ENCODE measurements around the gene HIVEP2. TPM values are rescaled to one million over a fixed set of nuclear protein-coding genes. Genes with fewer than 3 reads are reported as not detected.

Gene HIVEP2
- total RNA-seq, 1 experiment from 2014 or later = 4.2 TPM

DNA sequence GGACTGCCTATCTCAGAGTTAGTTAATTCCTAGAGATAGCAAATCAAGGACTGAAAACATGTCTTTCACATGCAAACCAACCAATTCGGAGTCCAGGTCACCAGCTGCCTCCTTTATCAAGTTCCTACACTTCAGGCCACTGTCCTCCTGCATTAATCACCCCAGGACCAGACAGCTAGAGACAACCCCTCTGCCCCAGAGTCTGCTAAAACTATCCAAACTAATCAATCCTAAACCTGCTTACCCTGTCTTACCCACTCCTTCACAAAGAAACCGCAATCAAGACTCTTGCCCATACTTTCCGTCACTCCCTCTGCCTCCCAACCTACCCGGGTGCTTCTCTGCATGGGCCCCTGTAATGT is 207.0 kb downstream of the HIVEP2 start:
- Mint-ChIP-seq H3K27me3 (ENCODE audit: low read depth) (no peaks in the 10 kb centered on the region), H3K4me3 (no peak overlapping the region), H3K9me3 (peaks cover 0 to 2% of the 10 kb centered on the region in 2 experiments; a peak in 1 of 5 replicates), H3K4me1 (peaks cover 21 to 23% of the 10 kb centered on the region in 2 experiments), H3K27ac (no peak overlapping the region), H3K36me3 (ENCODE audit: insufficient read depth in 1 of 3, low read depth in 3 of 3) (no peaks in the 10 kb centered on the region)
- no CpG with 5 or more reads among the region's 4 CpGs for WGBS (ENCODE audit: extremely low coverage, insufficient read length, low lambda C conversion rate)
- no peak overlapping the region for H3K27ac ChIP-seq (ENCODE audit: insufficient read length, low read depth, low read length)
- TF ChIP-seq CTCF (conservative IDR thresholded peaks at IDR 0.05) = no peak
- no peak overlapping the region for H3K4ac ChIP-seq (ENCODE audit: low read depth, low read length)
- H3K9ac ChIP-seq (ENCODE audit: extremely low read depth, insufficient read length, low read length) = no peak overlapping the region
- no peak overlapping the region for H2BK12ac ChIP-seq (ENCODE audit: insufficient read length, low read depth, low read length)
- H4K5ac ChIP-seq (ENCODE audit: insufficient read length, low read depth, low read length) = no peak overlapping the region
- H2BK20ac ChIP-seq (ENCODE audit: low read depth, low read length, poor library complexity, severe bottlenecking) = no peak overlapping the region
- no peaks in the 10 kb centered on the region for H3K79me1 ChIP-seq (ENCODE audit: insufficient read depth, low read depth, low read length, poor library complexity, severe bottlenecking)
- no peaks in the 10 kb centered on the region for H4K20me1 ChIP-seq (ENCODE audit: control insufficient read depth, insufficient read depth, insufficient read length)
- no peak overlapping the region for H3K23ac ChIP-seq (ENCODE audit: insufficient read length, low read depth, low read length)
- H2AK5ac ChIP-seq (ENCODE audit: insufficient read length, low read length) = no peak overlapping the region
- no peak overlapping the region for H2BK120ac ChIP-seq (ENCODE audit: low read depth, low read length, poor library complexity, severe bottlenecking)
- H3K4me2 ChIP-seq (ENCODE audit: insufficient read depth, insufficient read length, low read length) = no peak overlapping the region
- H3K14ac ChIP-seq (ENCODE audit: insufficient read depth, low read length) = no peak overlapping the region
- H3T11ph ChIP-seq (ENCODE audit: low read length) = no peak overlapping the region
- H3K27me3 ChIP-seq (ENCODE audit: insufficient read depth, low read length) = no peaks in the 10 kb centered on the region
- DNase-seq = no peak
- H2AFZ ChIP-seq (ENCODE audit: low read length) = no peak overlapping the region
- no peak overlapping the region for H3K18ac ChIP-seq (ENCODE audit: insufficient read length, low read depth, low read length)
- H4K91ac ChIP-seq (ENCODE audit: insufficient read length, low read depth, low read length) = no peak overlapping the region
- no peaks in the 10 kb centered on the region for H3K9me3 ChIP-seq (ENCODE audit: control insufficient read depth, low read depth, low read length)
- no peak overlapping the region for H4K8ac ChIP-seq (replicated peaks; ENCODE audit: insufficient read length, low read depth, low read length)
- no peaks in the 10 kb centered on the region for H3K79me2 ChIP-seq (ENCODE audit: insufficient read depth, low read length)
- H3K23me2 ChIP-seq (ENCODE audit: insufficient read length, low read depth, low read length, poor library complexity, severe bottlenecking) = no peaks in the 10 kb centered on the region
- no peak overlapping the region for H2BK5ac ChIP-seq (ENCODE audit: insufficient read length, low read length)
- H3K56ac ChIP-seq (ENCODE audit: insufficient read length, low read depth, low read length) = no peak overlapping the region
- H2BK15ac ChIP-seq (ENCODE audit: low read depth, low read length) = no peak overlapping the region
- H3K4me1 ChIP-seq (ENCODE audit: insufficient read depth, low read length) = no peaks in the 10 kb centered on the region; the same call in 1 of the 2 replicates
